Kidney (tissue), 14 donors: ENCODE measurements around the gene RPAP3. TPM values are rescaled to one million over a fixed set of nuclear protein-coding genes. Genes with fewer than 3 reads are reported as not detected.
"Not testable (repeated sequence)": the region's sequence is repeated elsewhere in the genome, so short reads cannot be mapped to it uniquely, and the experiment has no call there.

Experiments
- DNase-seq, 5 donors: peaks; one replicate each; pipeline ENCODE4 v3.0.0-alpha.2; 2013 to 2020
- FAIRE-seq: peaks from 2 replicates; lab custom pipeline; 2012; peaks lifted over from hg19 to GRCh38; lab: Jason Lieb, UNC
- H3K27ac ChIP-seq, 2 donors: one replicate each; pipeline ENCODE4 v1.7.0; 2013; ENCODE audit warnings: low read depth in 2 of 2, low read length in 2 of 2, inconsistent platforms in 1 of 2
- H3K27me3 ChIP-seq: one replicate; pipeline ENCODE4 v1.7.1; 2013; ENCODE audit warnings: low read length, inconsistent platforms; ENCODE audit not compliant: control insufficient read depth, insufficient read depth
- H3K36me3 ChIP-seq, 3 donors: one replicate each; pipeline versions ENCODE4 v1.7.0 to v1.7.1; 2013; ENCODE audit warnings: low read length in 3 of 3, control low read depth in 1 of 3, inconsistent platforms in 1 of 3; ENCODE audit not compliant: insufficient read depth in 3 of 3, control insufficient read depth in 2 of 3
- H3K4me1 ChIP-seq, 3 donors: one replicate each; pipeline versions ENCODE4 v1.7.0 to v1.7.1; 2013; ENCODE audit warnings: low read length in 3 of 3, inconsistent platforms in 1 of 3, low read depth in 1 of 3; ENCODE audit not compliant: control insufficient read depth in 2 of 3, insufficient read depth in 2 of 3
- H3K4me3 ChIP-seq, 3 donors: one replicate each; pipeline versions ENCODE4 v1.7.0 to v1.8.1; 2013; ENCODE audit warnings: low read length in 3 of 3, control low read depth in 1 of 3, inconsistent platforms in 1 of 3
- H3K9ac ChIP-seq, 3 donors: one replicate each; pipeline versions ENCODE4 v1.7.0 to v1.7.1; 2013; ENCODE audit warnings: low read length in 3 of 3, control low read depth in 1 of 3, inconsistent platforms in 1 of 3
- H3K9me3 ChIP-seq, 3 donors: one replicate each; pipeline versions ENCODE4 v1.7.0 to v1.7.1; 2013; ENCODE audit warnings: low read length in 3 of 3, control low read depth in 1 of 3, inconsistent platforms in 1 of 3; ENCODE audit not compliant: control insufficient read depth in 2 of 3, insufficient read depth in 1 of 3
- intact Hi-C: fragments of 100-400 bp; cut with DNase I; formaldehyde crosslinking; loops from one replicate; pipeline ENCODE4 v1.11.1; 2022
- polyA plus RNA-seq: library from polyadenylated mRNA; stranded (reverse); fragments of 350-450 nt; fragmentation: Illumina TruSeq; extraction: RNeasy Lipid Tissue Mini Kit (QIAGEN cat#74804); gene quantifications from one replicate; pipeline ENCODE4 v1.2.3, GENCODE V29; 2014; ENCODE audit warnings: low read depth, low replicate concordance; ENCODE audit not compliant: insufficient read depth
- total RNA-seq: library from RNA; stranded (reverse); fragmentation: NEBNext Ultra II Directional; extraction: Animal tissue kit (Norgen Biotek cat#: 25700); gene quantifications from one replicate; pipeline ENCODE4 v1.2.1, GENCODE V29; 2021
- TF ChIP-seq, protein P1 (sequence below): IDR thresholded peaks from 3 replicates; pipeline ENCODE4 v1.5.1; 2012; ENCODE audit warnings: mild to moderate bottlenecking, moderate library complexity, borderline replicate concordance; ENCODE audit not compliant: insufficient read depth; ENCODE audit errors: extremely low read depth
- donor health status: control.
- donor health status: control.
- donor health status: control.
- donor health status: control.
- donor health status: control.
- donor health status: DM: yes; HTN: yes; CAD: no.
- donor health status: Normal renal cell carcinoma (clear cell type).

The RPAP3 gene
- total and polyA plus RNA-seq, 2 donors from 2014 or later, result 15.6 to 20.6 TPM

DNA sequence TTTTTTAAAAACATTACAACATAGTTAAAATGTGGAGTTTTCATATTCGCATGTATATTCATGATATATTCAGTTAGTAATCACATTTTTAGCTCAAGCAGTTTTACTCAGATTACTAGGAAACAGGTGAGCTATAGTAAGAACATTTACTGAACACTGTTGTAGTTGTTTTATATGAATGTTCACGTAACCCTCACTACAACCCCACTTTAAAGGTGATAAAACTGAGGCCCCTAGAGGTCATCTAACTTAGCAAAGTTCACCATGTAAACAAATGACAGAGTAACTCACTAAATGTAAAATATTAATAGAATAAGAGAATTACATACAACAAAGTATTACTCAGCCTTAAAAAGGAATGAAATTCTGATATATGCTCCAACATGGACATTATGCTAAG is 26.0 kb downstream of the RPAP3 start:
- H3K4me1 ChIP-seq, result no peaks in the 10 kb centered on the region
- no peak overlapping the region for H3K27ac ChIP-seq
- intact Hi-C loops, result loop anchor here (10.0 kb wide), 1 partner anchor 645 kb away; no protein-coding TSS in a partner anchor
- DNase-seq, result no peak
- H3K9me3 ChIP-seq, result no peaks in the 10 kb centered on the region
- no peaks in the 10 kb centered on the region for H3K27me3 ChIP-seq
- H3K36me3 ChIP-seq, result peaks cover 0 to 6% (median 5%) of the 10 kb centered on the region in 3 donors
- H3K4me3 ChIP-seq, result no peak overlapping the region
- TF ChIP-seq, protein P1, sequence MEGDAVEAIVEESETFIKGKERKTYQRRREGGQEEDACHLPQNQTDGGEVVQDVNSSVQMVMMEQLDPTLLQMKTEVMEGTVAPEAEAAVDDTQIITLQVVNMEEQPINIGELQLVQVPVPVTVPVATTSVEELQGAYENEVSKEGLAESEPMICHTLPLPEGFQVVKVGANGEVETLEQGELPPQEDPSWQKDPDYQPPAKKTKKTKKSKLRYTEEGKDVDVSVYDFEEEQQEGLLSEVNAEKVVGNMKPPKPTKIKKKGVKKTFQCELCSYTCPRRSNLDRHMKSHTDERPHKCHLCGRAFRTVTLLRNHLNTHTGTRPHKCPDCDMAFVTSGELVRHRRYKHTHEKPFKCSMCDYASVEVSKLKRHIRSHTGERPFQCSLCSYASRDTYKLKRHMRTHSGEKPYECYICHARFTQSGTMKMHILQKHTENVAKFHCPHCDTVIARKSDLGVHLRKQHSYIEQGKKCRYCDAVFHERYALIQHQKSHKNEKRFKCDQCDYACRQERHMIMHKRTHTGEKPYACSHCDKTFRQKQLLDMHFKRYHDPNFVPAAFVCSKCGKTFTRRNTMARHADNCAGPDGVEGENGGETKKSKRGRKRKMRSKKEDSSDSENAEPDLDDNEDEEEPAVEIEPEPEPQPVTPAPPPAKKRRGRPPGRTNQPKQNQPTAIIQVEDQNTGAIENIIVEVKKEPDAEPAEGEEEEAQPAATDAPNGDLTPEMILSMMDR, result no peak
- no peak overlapping the region for H3K9ac ChIP-seq
- no peak for FAIRE-seq

DNA sequence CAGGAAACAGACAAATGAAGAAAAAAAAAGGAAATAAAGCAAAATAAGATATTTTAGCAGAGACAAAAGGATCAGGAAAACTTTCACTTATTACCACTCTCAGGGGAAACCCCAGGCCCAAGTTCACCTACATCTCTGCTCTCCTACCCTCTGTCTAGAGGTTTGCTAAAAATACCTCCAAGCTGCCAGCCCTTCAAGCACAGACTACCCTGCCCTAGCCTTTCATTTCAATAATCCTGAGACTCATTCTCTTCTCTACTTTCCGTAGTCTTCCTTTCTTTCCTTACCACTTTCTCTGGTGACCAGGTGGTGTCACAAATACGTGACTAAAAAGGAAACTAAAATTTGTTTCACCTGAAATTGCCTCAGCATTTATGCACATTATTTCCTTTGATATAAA is 33.8 kb downstream of the RPAP3 start:
- no peaks in the 10 kb centered on the region for H3K9me3 ChIP-seq
- DNase-seq (no peak), FAIRE-seq (no peak)
- H3K27ac ChIP-seq, result no peak overlapping the region
- H3K36me3 ChIP-seq, result peaks cover 0 to 11% (median 5%) of the 10 kb centered on the region in 3 donors
- TF ChIP-seq, protein P1, result no peak
- H3K4me3 ChIP-seq, result no peak overlapping the region
- no peak overlapping the region for H3K9ac ChIP-seq
- no peaks in the 10 kb centered on the region for H3K27me3 ChIP-seq
- no peaks in the 10 kb centered on the region for H3K4me1 ChIP-seq
- intact Hi-C loops, result no loop called here

DNA sequence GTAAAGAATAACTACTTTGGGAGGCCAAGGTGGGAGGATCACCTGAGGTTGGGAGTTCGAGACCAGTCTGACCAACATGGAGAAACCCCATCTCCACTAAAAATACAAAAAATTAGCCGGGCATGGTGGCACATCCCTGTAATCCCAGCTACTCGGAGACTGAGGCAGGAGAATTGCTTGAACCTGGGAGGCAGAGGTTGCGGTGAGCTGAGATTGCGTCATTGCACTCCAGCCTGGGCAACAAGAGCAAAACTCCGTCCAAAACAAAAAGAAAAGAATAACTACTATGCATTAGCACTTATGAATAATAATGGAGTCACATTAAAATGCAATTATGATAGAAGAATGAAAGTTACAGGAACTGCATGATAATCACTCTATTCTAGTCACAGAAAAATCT is 37.9 kb downstream of the RPAP3 start:
- H3K9me3 ChIP-seq, H3K4me1 ChIP-seq, intact Hi-C loops, H3K27ac ChIP-seq, DNase-seq, H3K27me3 ChIP-seq, H3K4me3 ChIP-seq, FAIRE-seq, H3K9ac ChIP-seq: not testable (repeated sequence)
- peaks cover 6 to 20% (median 9%) of the 10 kb centered on the region in 3 donors for H3K36me3 ChIP-seq

DNA sequence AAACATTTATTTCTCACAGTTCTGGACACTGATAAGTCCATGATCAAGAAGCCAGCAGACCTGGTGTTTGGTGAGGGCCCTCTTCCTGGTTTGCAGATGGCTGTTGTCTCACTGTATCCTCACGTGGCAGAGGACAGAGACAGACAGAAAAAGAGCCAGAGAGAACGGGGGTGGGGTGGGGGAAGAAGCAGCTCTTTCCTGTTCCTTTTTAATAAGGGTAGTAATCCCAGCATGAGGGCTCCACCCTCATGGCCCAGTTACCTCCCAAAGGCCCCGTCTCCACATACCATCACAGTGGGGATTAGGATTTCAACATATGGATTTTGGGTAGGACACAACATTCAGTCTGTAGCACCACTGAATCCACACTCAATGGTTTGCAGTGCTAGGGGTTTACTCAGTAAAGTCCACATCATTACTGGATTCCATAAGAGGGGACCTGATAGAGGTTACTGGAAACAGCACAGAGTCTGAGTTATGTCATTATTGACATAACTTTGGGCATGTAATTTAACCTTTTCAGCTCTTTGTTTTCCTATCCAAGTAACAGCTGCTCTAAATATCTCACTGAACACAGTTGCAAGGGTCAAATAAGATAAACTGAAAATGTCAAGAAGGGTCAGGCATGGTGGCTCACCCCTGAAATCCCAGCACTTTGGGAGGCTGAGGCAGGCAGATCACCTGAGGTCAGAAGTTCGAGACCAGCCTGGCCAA is 53.2 kb downstream of the RPAP3 start:
- Histone ChIP-seq H3K4me1 (no peaks in the 10 kb centered on the region), H3K9ac (no peak overlapping the region), H3K36me3 (no peaks in the 10 kb centered on the region), H3K27ac (no peak overlapping the region), H3K4me3 (no peak overlapping the region), H3K9me3 (no peaks in the 10 kb centered on the region), H3K27me3 (no peaks in the 10 kb centered on the region)
- FAIRE-seq, result no peak
- intact Hi-C loops, result no loop called here
- TF ChIP-seq, protein P1, result no peak
- no peak for DNase-seq
